Measurements from ENCODE around the gene GABRA4. TPM values are rescaled to one million over a fixed set of nuclear protein-coding genes. Genes with fewer than 3 reads are reported as not detected.

Gene GABRA4
- total and polyA plus RNA-seq, 2 experiments from 2014 or later: 1.5 to 1.9 TPM

DNA sequence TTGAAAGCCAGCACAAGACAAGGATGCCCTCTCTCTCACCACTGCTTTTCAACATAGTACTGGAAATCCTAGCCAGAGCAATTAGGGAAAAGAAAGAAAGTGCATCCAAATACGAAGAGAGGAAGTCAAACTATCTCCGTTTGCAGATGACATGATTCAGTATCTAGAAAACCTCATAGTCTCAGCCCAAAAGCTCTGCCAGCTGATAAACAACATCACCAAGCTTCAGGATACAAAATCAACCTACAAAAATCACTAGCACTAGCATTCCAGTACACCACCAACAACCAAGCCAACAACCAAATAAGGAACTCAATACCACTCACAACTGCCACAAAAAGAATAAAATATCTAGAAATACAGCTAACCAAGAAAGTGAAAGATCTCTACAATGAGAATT is 123.0 kb downstream of the GABRA4 start (continued):
- TF ChIP-seq, protein P1, sequence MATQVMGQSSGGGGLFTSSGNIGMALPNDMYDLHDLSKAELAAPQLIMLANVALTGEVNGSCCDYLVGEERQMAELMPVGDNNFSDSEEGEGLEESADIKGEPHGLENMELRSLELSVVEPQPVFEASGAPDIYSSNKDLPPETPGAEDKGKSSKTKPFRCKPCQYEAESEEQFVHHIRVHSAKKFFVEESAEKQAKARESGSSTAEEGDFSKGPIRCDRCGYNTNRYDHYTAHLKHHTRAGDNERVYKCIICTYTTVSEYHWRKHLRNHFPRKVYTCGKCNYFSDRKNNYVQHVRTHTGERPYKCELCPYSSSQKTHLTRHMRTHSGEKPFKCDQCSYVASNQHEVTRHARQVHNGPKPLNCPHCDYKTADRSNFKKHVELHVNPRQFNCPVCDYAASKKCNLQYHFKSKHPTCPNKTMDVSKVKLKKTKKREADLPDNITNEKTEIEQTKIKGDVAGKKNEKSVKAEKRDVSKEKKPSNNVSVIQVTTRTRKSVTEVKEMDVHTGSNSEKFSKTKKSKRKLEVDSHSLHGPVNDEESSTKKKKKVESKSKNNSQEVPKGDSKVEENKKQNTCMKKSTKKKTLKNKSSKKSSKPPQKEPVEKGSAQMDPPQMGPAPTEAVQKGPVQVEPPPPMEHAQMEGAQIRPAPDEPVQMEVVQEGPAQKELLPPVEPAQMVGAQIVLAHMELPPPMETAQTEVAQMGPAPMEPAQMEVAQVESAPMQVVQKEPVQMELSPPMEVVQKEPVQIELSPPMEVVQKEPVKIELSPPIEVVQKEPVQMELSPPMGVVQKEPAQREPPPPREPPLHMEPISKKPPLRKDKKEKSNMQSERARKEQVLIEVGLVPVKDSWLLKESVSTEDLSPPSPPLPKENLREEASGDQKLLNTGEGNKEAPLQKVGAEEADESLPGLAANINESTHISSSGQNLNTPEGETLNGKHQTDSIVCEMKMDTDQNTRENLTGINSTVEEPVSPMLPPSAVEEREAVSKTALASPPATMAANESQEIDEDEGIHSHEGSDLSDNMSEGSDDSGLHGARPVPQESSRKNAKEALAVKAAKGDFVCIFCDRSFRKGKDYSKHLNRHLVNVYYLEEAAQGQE (IDR thresholded peaks at IDR 0.05; ENCODE audit: unreplicated experiment): no peak

Other genes with a start within 250 kb of the GABRA4 start
- not detected in 2 replicates for gene COX7B2, start 84.3 kb downstream of the GABRA4 start, total RNA-seq (2014; rRNA removed; shearing (Covaris generic))
- not detected in 2 replicates for gene COX7B2, start 84.3 kb downstream of the GABRA4 start, polyA plus RNA-seq (2016; fragmentation: Nextera tagmentation; extraction: Ambion mirVana)
- 0.97 and 1.0 TPM in 2 replicates for gene GABRB1, start 38.0 kb upstream of the GABRA4 start, total RNA-seq (2014; rRNA removed; shearing (Covaris generic))
- 0.14 and 0.26 TPM in 2 replicates for gene GABRB1, start 38.0 kb upstream of the GABRA4 start, polyA plus RNA-seq (2016; fragmentation: Nextera tagmentation; extraction: Ambion mirVana)